ENCODE data around the gene KRT71.

KRT71 gene

DNA sequence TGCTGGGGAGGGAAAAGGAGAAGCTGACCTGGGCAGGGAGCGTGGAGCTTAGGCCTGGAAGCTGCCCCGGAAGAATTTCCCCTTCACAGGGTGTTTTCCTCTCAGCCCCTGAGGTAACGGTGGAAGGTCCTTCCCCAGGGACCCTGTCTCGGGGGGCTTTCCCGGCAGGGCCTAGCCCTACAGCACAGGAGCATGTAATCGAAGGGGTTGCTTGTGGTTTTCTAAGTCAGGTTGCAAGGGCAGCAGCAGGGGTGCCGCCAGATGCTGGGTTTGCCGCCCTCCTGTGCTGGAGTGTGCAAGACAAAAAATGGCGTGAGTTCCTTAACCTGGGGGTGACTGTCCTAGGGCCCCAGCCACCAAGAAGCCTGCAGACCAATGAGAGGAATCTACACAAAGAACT is 22.3 kb upstream of the KRT71 start:
- ChIA-PET POLR2A (ENCODE audit: low non-redundant PET) (no interaction called here), CTCF (interaction anchor here (1.3 kb wide), 1 partner anchor 202 kb away, joined by 3 read pairs; no protein-coding TSS in a partner anchor)
- DNase-seq (ENCODE audit: low spot score): no peak
- TF ChIP-seq, protein P1, sequence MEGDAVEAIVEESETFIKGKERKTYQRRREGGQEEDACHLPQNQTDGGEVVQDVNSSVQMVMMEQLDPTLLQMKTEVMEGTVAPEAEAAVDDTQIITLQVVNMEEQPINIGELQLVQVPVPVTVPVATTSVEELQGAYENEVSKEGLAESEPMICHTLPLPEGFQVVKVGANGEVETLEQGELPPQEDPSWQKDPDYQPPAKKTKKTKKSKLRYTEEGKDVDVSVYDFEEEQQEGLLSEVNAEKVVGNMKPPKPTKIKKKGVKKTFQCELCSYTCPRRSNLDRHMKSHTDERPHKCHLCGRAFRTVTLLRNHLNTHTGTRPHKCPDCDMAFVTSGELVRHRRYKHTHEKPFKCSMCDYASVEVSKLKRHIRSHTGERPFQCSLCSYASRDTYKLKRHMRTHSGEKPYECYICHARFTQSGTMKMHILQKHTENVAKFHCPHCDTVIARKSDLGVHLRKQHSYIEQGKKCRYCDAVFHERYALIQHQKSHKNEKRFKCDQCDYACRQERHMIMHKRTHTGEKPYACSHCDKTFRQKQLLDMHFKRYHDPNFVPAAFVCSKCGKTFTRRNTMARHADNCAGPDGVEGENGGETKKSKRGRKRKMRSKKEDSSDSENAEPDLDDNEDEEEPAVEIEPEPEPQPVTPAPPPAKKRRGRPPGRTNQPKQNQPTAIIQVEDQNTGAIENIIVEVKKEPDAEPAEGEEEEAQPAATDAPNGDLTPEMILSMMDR (conservative IDR thresholded peaks at IDR 0.05; ENCODE audit: low read depth): no peak
- H3K27ac ChIP-seq: no peak overlapping the region

DNA sequence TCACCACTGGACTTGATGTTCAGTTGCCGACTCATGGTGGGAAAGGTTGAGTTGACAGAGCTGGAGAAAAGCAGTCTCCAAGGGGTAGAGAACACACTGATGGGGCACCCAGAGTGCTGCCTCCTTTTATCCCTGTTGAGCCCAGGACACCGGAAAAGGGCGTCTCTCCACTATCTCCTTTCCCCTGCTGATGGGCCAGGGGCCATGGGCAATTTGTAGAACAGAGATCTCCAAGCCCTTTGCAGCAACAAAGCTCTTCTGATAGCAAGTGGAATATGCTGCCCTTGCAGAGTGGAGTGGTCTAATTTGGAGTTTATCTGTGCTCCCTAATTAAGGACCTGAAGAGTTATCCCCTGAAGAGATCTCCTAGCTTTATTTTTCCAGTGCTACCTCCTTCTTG is 20.8 kb upstream of the KRT71 start, which contains the start of gene KRT74:
TSS of gene KRT74 (minus strand) at position 101 of the 400 bp plus-strand sequence. CDS start at position 35, 66 bp downstream.
- no peak within 1 kb of the TSS for H3K27ac ChIP-seq
- no peak for DNase-seq (ENCODE audit: low spot score)
- TF ChIP-seq, protein P1 (conservative IDR thresholded peaks at IDR 0.05; ENCODE audit: low read depth): no peak
- ChIA-PET POLR2A (ENCODE audit: low non-redundant PET) (no interaction called here), CTCF (interaction anchor here (0.7 kb wide), 1 partner anchor 306 kb away, joined by 3 read pairs; no protein-coding TSS in a partner anchor)

DNA sequence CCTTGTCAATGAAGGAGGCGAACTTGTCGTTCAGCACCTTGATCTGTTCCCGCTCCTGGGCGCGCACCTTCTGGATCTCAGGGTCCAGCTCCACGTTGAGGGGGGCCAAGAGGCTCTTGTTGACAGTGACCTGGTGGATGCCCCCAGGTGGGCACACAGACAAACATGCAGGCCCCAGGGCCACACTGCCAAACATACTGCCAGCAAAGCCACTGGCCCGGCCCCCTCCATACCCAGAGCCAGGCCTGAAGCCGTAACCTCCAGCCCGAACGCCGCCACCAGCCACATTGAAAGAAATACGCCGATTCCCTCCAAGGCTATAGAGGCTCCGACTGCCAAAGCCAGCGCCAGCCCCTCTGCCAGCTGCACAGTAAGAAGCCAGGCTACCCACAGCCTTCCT is 20.4 kb upstream of the KRT71 start:
- CTCF ChIA-PET: no interaction called here
- no peak overlapping the region for H3K27ac ChIP-seq
- TF ChIP-seq, protein P1 (conservative IDR thresholded peaks at IDR 0.05; ENCODE audit: low read depth): no peak
- no peak for DNase-seq (ENCODE audit: low spot score)
- POLR2A ChIA-PET (ENCODE audit: low non-redundant PET): no interaction called here

DNA sequence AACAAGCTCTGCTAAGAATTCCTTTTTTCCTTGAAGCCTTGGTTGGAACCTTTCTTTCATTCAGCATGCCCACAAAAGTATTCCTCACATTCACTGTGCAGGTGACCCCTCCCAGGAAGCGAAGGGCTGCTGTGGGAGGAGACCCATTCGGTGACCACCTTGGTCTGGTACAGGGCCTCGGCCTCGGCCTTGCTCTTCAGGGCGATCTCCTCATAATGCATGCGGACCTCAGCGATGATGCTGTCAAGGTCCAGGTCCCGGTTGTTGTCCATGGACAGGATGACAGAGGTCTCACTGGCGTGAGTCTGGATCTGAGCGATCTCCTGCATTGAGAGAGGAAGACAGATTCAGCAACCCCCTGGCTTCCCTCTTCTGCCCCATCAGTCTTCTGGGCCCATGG is 17.6 kb upstream of the KRT71 start:
- H3K27ac ChIP-seq: no peak overlapping the region
- TF ChIP-seq, protein P1 (conservative IDR thresholded peaks at IDR 0.05; ENCODE audit: low read depth): no peak
- ChIA-PET CTCF (no interaction called here), POLR2A (ENCODE audit: low non-redundant PET) (no interaction called here)
- DNase-seq (ENCODE audit: low spot score): no peak

DNA sequence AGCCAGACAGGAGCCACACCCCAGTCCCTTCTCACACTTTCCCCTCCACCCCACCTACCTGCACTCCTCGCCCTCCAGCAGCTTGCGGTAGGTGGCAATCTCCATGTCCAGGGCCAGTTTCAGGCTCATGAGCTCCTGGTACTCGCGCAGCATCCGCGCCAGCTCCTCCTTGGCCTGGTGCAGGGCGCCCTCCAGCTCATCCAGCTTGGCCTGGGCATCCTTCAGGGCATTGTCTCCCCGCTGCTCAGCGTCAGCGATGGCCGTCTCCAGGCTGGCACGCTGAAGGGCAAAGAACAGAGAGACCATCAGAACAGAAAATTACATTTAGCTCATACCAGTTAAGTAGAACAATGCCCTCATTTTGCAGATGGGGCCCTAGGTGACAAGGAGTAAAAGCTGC is 15.2 kb upstream of the KRT71 start:
- TF ChIP-seq, protein P1 (conservative IDR thresholded peaks at IDR 0.05; ENCODE audit: low read depth): no peak
- H3K27ac ChIP-seq: no peak overlapping the region
- ChIA-PET POLR2A (ENCODE audit: low non-redundant PET) (no interaction called here), CTCF (no interaction called here)
- DNase-seq (ENCODE audit: low spot score): no peak

DNA sequence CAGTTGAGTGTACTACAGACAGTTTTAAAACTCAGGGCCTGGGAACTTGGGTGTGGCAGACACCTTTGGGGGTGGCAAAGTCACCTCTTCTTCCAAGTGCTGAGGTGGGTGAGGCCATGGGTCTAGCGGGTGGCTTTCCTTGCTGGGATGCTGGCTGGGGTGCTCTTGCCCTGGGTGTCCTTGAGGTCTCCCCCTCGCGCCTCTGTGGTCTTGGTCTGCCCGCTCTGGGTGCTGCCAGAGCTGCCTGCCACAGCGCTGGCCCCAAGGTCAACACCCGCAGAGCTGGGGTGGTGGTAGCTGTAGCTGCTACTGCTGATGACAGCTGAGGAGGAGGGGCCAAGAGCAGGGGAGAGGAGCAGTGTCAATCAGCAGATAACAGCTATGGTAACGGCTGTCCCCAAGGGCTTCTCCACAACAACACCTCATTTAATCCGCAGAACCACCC is 13.9 kb upstream of the KRT71 start:
- TF ChIP-seq, protein P1 (conservative IDR thresholded peaks at IDR 0.05; ENCODE audit: low read depth): no peak
- H3K27ac ChIP-seq: no peak overlapping the region
- ChIA-PET CTCF (interaction anchor here (0.5 kb wide), 1 partner anchor 533 kb away, joined by 5 read pairs; no protein-coding TSS in a partner anchor), POLR2A (ENCODE audit: low non-redundant PET) (no interaction called here)
- DNase-seq (ENCODE audit: low spot score): no peak
